GOT3 (cell line): ENCODE measurements around the gene TRAPPC12.

Experiments
- DNase-seq: peaks from one replicate; lab custom pipeline; 2025; ENCODE audit warnings: mixed read lengths; lab: John Stamatoyannopoulos, UW

The TRAPPC12 gene

GRCh38 chr2:3408781-3409180 is 29.3 kb downstream of the TRAPPC12 start:
- DNase-seq, result no peak

- DNase-seq, result no peak
These were observed 30.2 kb downstream of the TRAPPC12 start for GRCh38 chr2:3409627-3410170.

- no peak for DNase-seq
These were observed 31.6 kb downstream of the TRAPPC12 start for GRCh38 chr2:3411103-3411502.

GRCh38 chr2:3413697-3414096 is 34.2 kb downstream of the TRAPPC12 start:
- DNase-seq, result no peak

GRCh38 chr2:3414133-3414860 is 34.8 kb downstream of the TRAPPC12 start:
- DNase-seq, result no peak

- no peak for DNase-seq
These were observed 39.4 kb downstream of the TRAPPC12 start for GRCh38 chr2:3418766-3419404.

- no peak for DNase-seq
These were observed 40.7 kb downstream of the TRAPPC12 start for GRCh38 chr2:3420076-3420768.

GRCh38 chr2:3420769-3421397 is 41.4 kb downstream of the TRAPPC12 start:
- no peak for DNase-seq

- no peak for DNase-seq
These were observed 42.1 kb downstream of the TRAPPC12 start for GRCh38 chr2:3421580-3421979.

- DNase-seq, result no peak
These were observed 42.8 kb downstream of the TRAPPC12 start for GRCh38 chr2:3422161-3422779.

- peak; percentile 14 for DNase-seq
These were observed 44.1 kb downstream of the TRAPPC12 start for GRCh38 chr2:3423492-3424170.

- DNase-seq, result no peak
These were observed 44.8 kb downstream of the TRAPPC12 start for GRCh38 chr2:3424171-3424795.

GRCh38 chr2:3426615-3427014 is 47.1 kb downstream of the TRAPPC12 start:
- no peak for DNase-seq

- no peak for DNase-seq
These were observed 47.8 kb downstream of the TRAPPC12 start for GRCh38 chr2:3427272-3427671.

GRCh38 chr2:3428577-3428976 is 49.1 kb downstream of the TRAPPC12 start:
- DNase-seq, result no peak

- no peak for DNase-seq
These were observed 49.6 kb downstream of the TRAPPC12 start for GRCh38 chr2:3429066-3429610.

GRCh38 chr2:3430172-3430571 is 50.7 kb downstream of the TRAPPC12 start:
- DNase-seq, result no peak

- DNase-seq, result no peak
These were observed 51.4 kb downstream of the TRAPPC12 start for GRCh38 chr2:3430740-3431490.

- DNase-seq, result no peak
These were observed 52.6 kb downstream of the TRAPPC12 start for GRCh38 chr2:3432067-3432466.
